ENCODE measurements around the gene ATRNL1. TPM values are rescaled to one million over a fixed set of nuclear protein-coding genes. Genes with fewer than 3 reads are reported as not detected.
"Not testable (repeated sequence)": the region's sequence is repeated elsewhere in the genome, so short reads cannot be mapped to it uniquely, and the experiment has no call there.

ATRNL1 gene
- total and polyA plus RNA-seq, 7 experiments from 2014 or later: 0.46 to 1.0 TPM; not detected in 5

DNA sequence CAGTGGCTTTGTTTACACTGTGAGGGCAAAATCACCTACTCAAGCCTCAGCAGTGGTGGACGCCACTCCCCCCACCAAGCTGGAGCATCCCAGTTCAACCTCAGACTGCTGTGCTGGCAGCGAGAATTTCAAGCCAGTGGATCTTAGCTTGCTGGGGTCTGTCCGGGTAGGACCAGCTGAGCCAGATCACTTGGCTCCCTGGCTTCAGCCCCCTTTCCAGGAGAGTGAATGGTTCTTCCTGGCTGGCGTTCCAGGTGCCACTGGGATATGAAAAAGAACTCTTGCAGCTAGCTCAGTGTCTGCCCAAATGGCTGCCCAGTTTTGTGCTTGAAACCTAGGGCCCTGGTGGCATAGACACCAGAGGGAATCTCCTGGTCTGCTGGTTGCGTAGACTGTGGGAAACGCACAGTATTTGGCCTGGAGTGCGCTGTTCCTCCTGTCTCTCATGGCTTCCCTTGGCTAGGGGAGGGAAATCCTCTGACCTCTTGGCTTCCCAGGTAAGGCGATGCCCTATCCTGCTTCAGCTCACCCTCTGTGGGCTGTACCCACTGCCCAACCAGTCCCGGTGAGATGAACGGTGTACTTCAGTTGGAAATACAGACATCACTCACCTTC, 398.5 kb downstream of the ATRNL1 start:
- POLR2A ChIA-PET: no interaction called here
- no peaks in the 10 kb centered on the region for H3K9me3 ChIP-seq (ENCODE audit: control insufficient read depth in 2 of 3, low read length in 3 of 3)
- no peak overlapping the region for H3K4me3 ChIP-seq (ENCODE audit: low read length)
- ATAC-seq (no peak), DNase-seq (no peak)
- H3K4me1 Mint-ChIP-seq: no peaks in the 10 kb centered on the region
- H3K9me3 Mint-ChIP-seq: peaks cover 0 to 24% (median 8%) of the 10 kb centered on the region in 11 donors
- no peaks in the 10 kb centered on the region for H3K27me3 Mint-ChIP-seq
- no peaks in the 10 kb centered on the region for H3K27me3 ChIP-seq (ENCODE audit: control insufficient read depth in 2 of 2, insufficient read depth in 2 of 2, low read length in 2 of 2)
- CTCF ChIA-PET: no interaction called here
- no peak overlapping the region for H3K27ac Mint-ChIP-seq
- H3K36me3 Mint-ChIP-seq: no peaks in the 10 kb centered on the region
- H3K4me1 ChIP-seq (ENCODE audit: control insufficient read depth in 2 of 2, insufficient read depth in 2 of 2, low read length in 2 of 2): no peaks in the 10 kb centered on the region
- H3K36me3 ChIP-seq (ENCODE audit: control insufficient read depth in 2 of 3, insufficient read depth in 3 of 3, low read length in 3 of 3): no peaks in the 10 kb centered on the region
- intact Hi-C loops (cut with micrococcal nuclease): no loop called here
- no peak overlapping the region for H3K27ac ChIP-seq (ENCODE audit: low read depth, low read length)
- no peak overlapping the region for H3K4me3 Mint-ChIP-seq

DNA sequence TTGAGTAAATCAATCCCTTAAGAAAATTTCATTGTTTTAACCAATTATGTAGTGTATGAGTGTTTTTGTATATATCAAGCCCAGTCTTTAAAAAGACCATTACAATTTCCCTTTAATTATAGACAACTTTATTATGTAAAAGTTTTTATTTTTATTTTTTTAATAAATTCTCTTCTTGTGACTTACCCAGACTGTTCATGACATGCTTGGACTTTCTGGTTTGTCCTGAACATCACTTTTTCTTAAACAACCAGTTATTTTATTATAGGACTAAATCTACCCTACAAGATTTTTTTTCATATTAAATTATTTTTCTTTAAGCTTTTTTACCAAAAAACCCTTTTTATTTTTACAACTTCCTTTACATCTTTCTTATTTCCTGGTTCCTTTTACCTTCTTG, 410.4 kb downstream of the ATRNL1 start:
- peaks cover 0 to 19% (median 8%) of the 10 kb centered on the region in 11 donors for H3K9me3 Mint-ChIP-seq
- Histone ChIP-seq H3K4me1 (ENCODE audit: control insufficient read depth in 2 of 2, insufficient read depth in 2 of 2, low read length in 2 of 2) (no peaks in the 10 kb centered on the region), H3K9me3 (ENCODE audit: control insufficient read depth in 2 of 3, low read length in 3 of 3) (no peaks in the 10 kb centered on the region), H3K27ac (ENCODE audit: low read depth, low read length) (no peak overlapping the region), H3K27me3 (ENCODE audit: control insufficient read depth in 2 of 2, insufficient read depth in 2 of 2, low read length in 2 of 2) (no peaks in the 10 kb centered on the region), H3K4me3 (ENCODE audit: low read length) (no peak overlapping the region), H3K36me3 (ENCODE audit: control insufficient read depth in 2 of 3, insufficient read depth in 3 of 3, low read length in 3 of 3) (no peaks in the 10 kb centered on the region)
- intact Hi-C loops (cut with micrococcal nuclease): no loop called here
- DNase-seq (no peak), ATAC-seq (no peak)
- H3K4me1 Mint-ChIP-seq: no peaks in the 10 kb centered on the region
- ChIA-PET CTCF (no interaction called here), POLR2A (no interaction called here)
- no peaks in the 10 kb centered on the region for H3K27me3 Mint-ChIP-seq
- H3K4me3 Mint-ChIP-seq: no peak overlapping the region
- no peaks in the 10 kb centered on the region for H3K36me3 Mint-ChIP-seq
- H3K27ac Mint-ChIP-seq: no peak overlapping the region

DNA sequence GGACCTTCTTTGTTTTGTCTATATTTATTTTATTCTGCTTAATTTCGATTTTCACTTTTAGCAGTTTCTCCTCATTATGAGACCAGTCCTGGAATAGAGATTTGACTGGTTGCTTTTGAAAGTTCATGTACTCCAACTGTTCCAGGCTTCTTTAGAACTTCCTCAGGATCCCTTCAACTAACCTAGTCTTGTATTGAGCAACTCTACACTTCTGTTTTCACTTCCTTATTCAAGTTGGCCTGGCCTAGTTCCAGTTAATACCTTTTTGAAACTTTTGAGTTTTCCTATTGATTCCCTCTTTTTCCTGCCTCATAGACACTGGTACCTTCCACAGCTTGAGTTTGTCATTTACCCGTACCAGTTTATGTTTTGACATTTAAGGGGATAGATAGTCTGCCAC, 421.7 kb downstream of the ATRNL1 start:
- ChIA-PET POLR2A (no interaction called here), CTCF (no interaction called here)
- Histone ChIP-seq H3K9me3 (ENCODE audit: control insufficient read depth in 2 of 3, low read length in 3 of 3) (no peaks in the 10 kb centered on the region), H3K27me3 (ENCODE audit: control insufficient read depth in 2 of 2, insufficient read depth in 2 of 2, low read length in 2 of 2) (no peaks in the 10 kb centered on the region), H3K4me3 (ENCODE audit: low read length) (no peak overlapping the region), H3K36me3 (ENCODE audit: control insufficient read depth in 2 of 3, insufficient read depth in 3 of 3, low read length in 3 of 3) (no peaks in the 10 kb centered on the region), H3K27ac (ENCODE audit: low read depth, low read length) (no peak overlapping the region), H3K4me1 (ENCODE audit: control insufficient read depth in 2 of 2, insufficient read depth in 2 of 2, low read length in 2 of 2) (no peaks in the 10 kb centered on the region)
- H3K27ac Mint-ChIP-seq: no peak overlapping the region
- no peak overlapping the region for H3K4me3 Mint-ChIP-seq
- no peaks in the 10 kb centered on the region for H3K36me3 Mint-ChIP-seq
- intact Hi-C loops (cut with micrococcal nuclease): no loop called here
- H3K27me3 Mint-ChIP-seq: no peaks in the 10 kb centered on the region
- no peaks in the 10 kb centered on the region for H3K4me1 Mint-ChIP-seq
- DNase-seq (no peak), ATAC-seq (no peak)
- peaks cover 0 to 15% (median 5%) of the 10 kb centered on the region in 11 donors for H3K9me3 Mint-ChIP-seq

DNA sequence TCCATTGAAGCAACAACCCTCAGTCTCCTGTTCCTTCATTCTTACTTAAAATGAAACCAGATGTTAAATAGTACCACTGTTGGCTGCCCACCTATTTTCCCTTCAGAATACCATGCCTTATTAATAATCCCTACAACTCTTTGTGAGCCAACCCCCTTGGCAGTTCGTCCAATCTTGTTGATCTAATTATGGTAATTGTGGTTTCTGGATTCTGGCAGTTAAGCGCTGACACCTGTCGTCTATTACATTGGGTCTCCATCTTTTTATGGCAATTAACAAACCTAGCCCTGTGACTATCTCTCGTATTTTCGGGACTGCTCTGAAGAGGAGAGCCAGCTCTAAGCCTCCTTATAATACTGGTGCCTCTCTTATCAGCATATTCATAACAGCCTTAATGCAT, 432.0 kb downstream of the ATRNL1 start:
- H3K27me3 ChIP-seq (ENCODE audit: control insufficient read depth in 2 of 2, insufficient read depth in 2 of 2, low read length in 2 of 2): no peaks in the 10 kb centered on the region
- intact Hi-C loops (cut with micrococcal nuclease): no loop called here
- POLR2A ChIA-PET: no interaction called here
- ATAC-seq (no peak), DNase-seq (no peak)
- H3K4me3 ChIP-seq (ENCODE audit: low read length): no peak overlapping the region
- H3K9me3 ChIP-seq (ENCODE audit: control insufficient read depth in 2 of 3, low read length in 3 of 3): peaks cover 0 to 11% (median 0%) of the 10 kb centered on the region in 3 experiments
- Mint-ChIP-seq H3K27ac (no peak overlapping the region), H3K9me3 (peaks cover 0 to 43% (median 17%) of the 10 kb centered on the region in 11 donors), H3K4me3 (no peak overlapping the region), H3K27me3 (no peaks in the 10 kb centered on the region), H3K36me3 (peaks cover 0 to 3% (median 0%) of the 10 kb centered on the region in 5 donors), H3K4me1 (no peaks in the 10 kb centered on the region)
- no peaks in the 10 kb centered on the region for H3K36me3 ChIP-seq (ENCODE audit: control insufficient read depth in 2 of 3, insufficient read depth in 3 of 3, low read length in 3 of 3)
- H3K27ac ChIP-seq (ENCODE audit: low read depth, low read length): no peak overlapping the region
- no peaks in the 10 kb centered on the region for H3K4me1 ChIP-seq (ENCODE audit: control insufficient read depth in 2 of 2, insufficient read depth in 2 of 2, low read length in 2 of 2)
- CTCF ChIA-PET: no interaction called here

DNA sequence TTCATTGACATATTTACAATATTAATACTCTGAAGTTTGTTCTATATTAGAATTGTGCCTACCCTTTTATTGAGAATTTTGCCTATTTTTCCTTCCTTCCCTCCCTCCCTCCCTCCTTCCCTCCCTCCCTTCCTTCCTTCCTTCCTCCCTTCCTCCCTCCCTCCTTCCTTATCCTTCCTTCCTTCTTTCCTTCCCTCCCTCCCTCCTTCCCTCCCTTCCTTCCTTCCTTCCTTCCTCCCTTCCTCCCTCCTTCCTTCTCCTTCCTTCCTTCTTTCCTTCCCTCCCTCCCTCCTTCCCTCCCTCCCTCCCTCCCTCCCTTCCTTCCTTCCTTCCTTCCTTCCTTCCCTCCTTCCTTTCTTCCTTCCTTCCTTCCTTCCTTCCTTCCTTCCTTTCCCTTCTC, 434.5 kb downstream of the ATRNL1 start:
- ATAC-seq; H3K4me3 Mint-ChIP-seq; H3K4me1 ChIP-seq (ENCODE audit: control insufficient read depth in 2 of 2, insufficient read depth in 2 of 2, low read length in 2 of 2); intact Hi-C loops (cut with micrococcal nuclease); H3K27me3 Mint-ChIP-seq; H3K36me3 Mint-ChIP-seq; H3K27ac Mint-ChIP-seq; H3K4me3 ChIP-seq (ENCODE audit: low read length); DNase-seq; POLR2A ChIA-PET; H3K36me3 ChIP-seq (ENCODE audit: control insufficient read depth in 2 of 3, insufficient read depth in 3 of 3, low read length in 3 of 3); H3K27ac ChIP-seq (ENCODE audit: low read depth, low read length); H3K4me1 Mint-ChIP-seq; H3K27me3 ChIP-seq (ENCODE audit: control insufficient read depth in 2 of 2, insufficient read depth in 2 of 2, low read length in 2 of 2); CTCF ChIA-PET: not testable (repeated sequence)
- peaks cover 2 to 46% (median 15%) of the 10 kb centered on the region in 11 donors for H3K9me3 Mint-ChIP-seq
- peaks cover 0 to 11% (median 0%) of the 10 kb centered on the region in 3 experiments for H3K9me3 ChIP-seq (ENCODE audit: control insufficient read depth in 2 of 3, low read length in 3 of 3)

DNA sequence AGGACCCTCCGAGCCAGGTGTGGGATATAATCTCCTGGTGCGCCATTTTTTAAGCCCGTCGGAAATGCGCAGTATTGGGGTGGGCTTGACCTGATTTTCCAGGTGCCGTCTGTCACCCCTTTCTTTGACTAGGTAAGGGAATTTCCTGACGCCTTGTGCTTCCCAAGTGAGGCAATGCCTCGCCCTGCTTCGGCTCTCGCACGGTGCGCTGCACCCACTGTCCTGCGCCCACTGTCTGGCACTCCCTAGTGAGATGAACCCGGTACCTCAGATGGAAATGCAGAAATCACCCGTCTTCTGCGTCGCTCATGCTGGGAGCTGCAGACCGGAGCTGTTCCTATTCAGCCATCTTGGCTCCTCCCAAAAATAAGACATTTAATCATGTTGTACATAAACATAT, 443.2 kb downstream of the ATRNL1 start:
- H3K4me1 Mint-ChIP-seq; H3K9me3 Mint-ChIP-seq; H3K27me3 Mint-ChIP-seq; CTCF ChIA-PET; H3K9me3 ChIP-seq (ENCODE audit: control insufficient read depth in 2 of 3, low read length in 3 of 3); POLR2A ChIA-PET; H3K27ac Mint-ChIP-seq; ATAC-seq; H3K36me3 Mint-ChIP-seq; intact Hi-C loops (cut with micrococcal nuclease); H3K4me1 ChIP-seq (ENCODE audit: control insufficient read depth in 2 of 2, insufficient read depth in 2 of 2, low read length in 2 of 2); DNase-seq; H3K27ac ChIP-seq (ENCODE audit: low read depth, low read length); H3K27me3 ChIP-seq (ENCODE audit: control insufficient read depth in 2 of 2, insufficient read depth in 2 of 2, low read length in 2 of 2); H3K4me3 ChIP-seq (ENCODE audit: low read length); H3K4me3 Mint-ChIP-seq; H3K36me3 ChIP-seq (ENCODE audit: control insufficient read depth in 2 of 3, insufficient read depth in 3 of 3, low read length in 3 of 3): not testable (repeated sequence)

- Histone ChIP-seq H3K4me3 (ENCODE audit: low read length) (no peak overlapping the region), H3K36me3 (ENCODE audit: control insufficient read depth in 2 of 3, insufficient read depth in 3 of 3, low read length in 3 of 3) (no peaks in the 10 kb centered on the region), H3K27ac (ENCODE audit: low read depth, low read length) (no peak overlapping the region), H3K4me1 (ENCODE audit: control insufficient read depth in 2 of 2, insufficient read depth in 2 of 2, low read length in 2 of 2) (no peaks in the 10 kb centered on the region), H3K27me3 (ENCODE audit: control insufficient read depth in 2 of 2, insufficient read depth in 2 of 2, low read length in 2 of 2) (no peaks in the 10 kb centered on the region), H3K9me3 (ENCODE audit: control insufficient read depth in 2 of 3, low read length in 3 of 3) (no peaks in the 10 kb centered on the region)
- CTCF ChIA-PET: no interaction called here
- no peak for ATAC-seq
- no peaks in the 10 kb centered on the region for H3K27me3 Mint-ChIP-seq
- DNase-seq: no peak
- H3K4me3 Mint-ChIP-seq: no peak overlapping the region
- no peaks in the 10 kb centered on the region for H3K36me3 Mint-ChIP-seq
- POLR2A ChIA-PET: no interaction called here
- peaks cover 0 to under 1% (median 0%) of the 10 kb centered on the region in 7 donors for H3K4me1 Mint-ChIP-seq
- intact Hi-C loops (cut with micrococcal nuclease): no loop called here
- H3K9me3 Mint-ChIP-seq: peaks cover 0 to 11% (median 4%) of the 10 kb centered on the region in 11 donors
- H3K27ac Mint-ChIP-seq: no peak overlapping the region
These were observed 446.1 kb downstream of the ATRNL1 start for GRCh38 chr10:115539142-115539762.
